ENCODE data around the gene NXNL1. TPM values are rescaled to one million over a fixed set of nuclear protein-coding genes. Genes with fewer than 3 reads are reported as not detected.
A peak's percentile ranks its signal among the peaks of the same experiment; 100 is the strongest.

NXNL1 gene
- total and polyA plus RNA-seq, 2 of the 4 experiments (the other 2 are of a cell fraction): not detected

DNA sequence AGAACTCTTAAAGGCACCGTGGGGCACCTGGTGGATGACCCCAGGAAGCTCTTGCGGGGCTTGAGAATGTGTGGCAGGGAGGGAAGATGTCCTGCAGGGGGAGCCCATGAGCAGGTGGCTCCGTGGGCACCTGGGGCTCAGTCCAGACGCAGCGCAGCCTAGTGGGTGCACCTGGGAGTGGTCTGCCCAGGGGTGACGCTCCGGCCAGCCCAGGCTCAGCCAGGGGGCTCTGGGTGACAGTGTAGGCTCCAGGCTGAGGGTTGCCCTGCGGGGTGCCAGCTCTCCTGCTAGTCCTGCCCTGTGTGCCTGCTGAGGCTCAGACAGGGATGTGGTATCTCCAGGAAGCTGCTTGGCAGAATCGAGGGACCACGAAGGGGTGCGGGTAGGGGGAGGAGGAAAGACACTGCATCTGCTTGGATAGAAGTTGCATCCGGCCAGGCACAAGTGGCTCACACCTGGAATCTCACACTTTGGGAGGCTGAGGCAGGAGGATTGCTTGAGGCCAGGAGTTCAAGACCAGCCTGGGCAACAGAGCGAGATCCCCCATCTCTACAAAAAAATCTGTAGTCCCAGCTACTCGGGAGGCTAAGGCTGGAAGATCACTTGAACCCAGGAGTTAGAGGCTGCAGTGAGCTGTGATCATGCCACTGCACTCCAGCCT, 35.7 kb upstream of the NXNL1 start:
- dilution Hi-C loops (cut with HindIII; ENCODE audit: low sequenced_read_pairs, unreplicated experiment): no loop called here
- peak overlapping the region; percentile 15 for H2AK9ac ChIP-seq (replicated peaks; ENCODE audit: low read depth, low read length, poor library complexity)
- no peak overlapping the region for H3K4ac ChIP-seq (ENCODE audit: low read depth, low read length)

More for the DNA sequence above, 35.7 kb upstream of the NXNL1 start:
- peaks cover 12% of the 10 kb centered on the region for H3K9me1 ChIP-seq (ENCODE audit: insufficient read depth, low read length)
- H4K5ac ChIP-seq (ENCODE audit: low read depth, low read length): no peak overlapping the region
- H2BK20ac ChIP-seq (ENCODE audit: low read depth, low read length): no peak overlapping the region
- H4K91ac ChIP-seq (ENCODE audit: insufficient read depth, low read depth, low read length): no peak overlapping the region
- peaks cover 9% of the 10 kb centered on the region for H3K4me1 ChIP-seq (ENCODE audit: control insufficient read depth, insufficient read depth, low read length)
- no peak overlapping the region for H3K23ac ChIP-seq (ENCODE audit: low read depth, low read length)
- peaks cover 19% of the 10 kb centered on the region for H3K36me3 ChIP-seq (ENCODE audit: control insufficient read depth, insufficient read depth, low read length)
- H4K20me1 ChIP-seq (ENCODE audit: insufficient read depth, low read length): peaks cover 24% of the 10 kb centered on the region; the same call in 1 of the 2 replicates
- intact Hi-C loops (cut with micrococcal nuclease): loop anchor here (10.0 kb wide), 1 partner anchor 268 kb away; no protein-coding TSS in a partner anchor
- peak overlapping the region; percentile 14 for H2AFZ ChIP-seq (replicated peaks; ENCODE audit: low read length, poor library complexity)
- ChIA-PET CTCF (interaction anchor here (0.6 to 1.5 kb wide), 10 partner anchors 9 to 270 kb away, joined by 3 to 4 read pairs (median 3); no protein-coding TSS in a partner anchor), POLR2A (ENCODE audit: unreplicated experiment) (no interaction called here)
- H3K14ac ChIP-seq (replicated peaks; ENCODE audit: low read depth, low read length): no peak overlapping the region
- DNase-seq (peak; percentile 52), ATAC-seq (ENCODE audit: low read depth) (peak; percentile 83)
- no peak overlapping the region for H3K18ac ChIP-seq (ENCODE audit: low read depth, low read length)
- WGBS, 2 experiments (ENCODE audit: extremely low coverage in 2 of 2, insufficient read length in 1 of 2): 40% methylated on average over 1 of the region's 14 CpGs; no CpG with 5 or more reads in 1 of the 2 experiments
- peaks cover 4 to 50% of the 10 kb centered on the region in 2 experiments; a peak in 2 of 4 replicates for H3K79me1 ChIP-seq (ENCODE audit: low read depth in 1 of 2, low read length in 2 of 2)
- H3K4me3 ChIP-seq (ENCODE audit: insufficient read depth, low read depth, low read length): no peak overlapping the region
- no peaks in the 10 kb centered on the region for H3K9me3 ChIP-seq (ENCODE audit: control insufficient read depth, insufficient read depth, low read length)
- no peak overlapping the region for H4K8ac ChIP-seq (ENCODE audit: low read depth in 2 of 2, low read length in 2 of 2)
- no peak overlapping the region for H2AK5ac ChIP-seq (ENCODE audit: low read depth, low read length)
- no peak overlapping the region for H3K27ac ChIP-seq (ENCODE audit: insufficient read depth, low read length)
- TF ChIP-seq MAZ (IDR thresholded peaks at IDR 0.05; ENCODE audit: borderline replicate concordance, low read depth, low read length) (peak; percentile 50; the same call in 1 of the 2 replicates), SMC3 (IDR thresholded peaks at IDR 0.05; ENCODE audit: low read depth, low read length) (peak; percentile 71), RAD21 (IDR thresholded peaks at IDR 0.05; ENCODE audit: low read length) (peak; percentile 64), CEBPB (IDR thresholded peaks at IDR 0.05; ENCODE audit: low read depth, low read length) (no peak), MXI1 (IDR thresholded peaks at IDR 0.05; ENCODE audit: borderline replicate concordance, low read depth, low read length) (no peak), RFX5 (IDR thresholded peaks at IDR 0.05; ENCODE audit: low read depth, low read length) (no peak), CHD1 (IDR thresholded peaks at IDR 0.05; ENCODE audit: low read depth, low read length) (no peak), BHLHE40 (IDR thresholded peaks at IDR 0.05; ENCODE audit: low read depth, low read length) (no peak)
- TF ChIP-seq, protein P1, sequence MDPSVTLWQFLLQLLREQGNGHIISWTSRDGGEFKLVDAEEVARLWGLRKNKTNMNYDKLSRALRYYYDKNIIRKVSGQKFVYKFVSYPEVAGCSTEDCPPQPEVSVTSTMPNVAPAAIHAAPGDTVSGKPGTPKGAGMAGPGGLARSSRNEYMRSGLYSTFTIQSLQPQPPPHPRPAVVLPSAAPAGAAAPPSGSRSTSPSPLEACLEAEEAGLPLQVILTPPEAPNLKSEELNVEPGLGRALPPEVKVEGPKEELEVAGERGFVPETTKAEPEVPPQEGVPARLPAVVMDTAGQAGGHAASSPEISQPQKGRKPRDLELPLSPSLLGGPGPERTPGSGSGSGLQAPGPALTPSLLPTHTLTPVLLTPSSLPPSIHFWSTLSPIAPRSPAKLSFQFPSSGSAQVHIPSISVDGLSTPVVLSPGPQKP (IDR thresholded peaks at IDR 0.05; ENCODE audit: borderline replicate concordance, low read depth, low read length): no peak
- TF ChIP-seq, protein P2, sequence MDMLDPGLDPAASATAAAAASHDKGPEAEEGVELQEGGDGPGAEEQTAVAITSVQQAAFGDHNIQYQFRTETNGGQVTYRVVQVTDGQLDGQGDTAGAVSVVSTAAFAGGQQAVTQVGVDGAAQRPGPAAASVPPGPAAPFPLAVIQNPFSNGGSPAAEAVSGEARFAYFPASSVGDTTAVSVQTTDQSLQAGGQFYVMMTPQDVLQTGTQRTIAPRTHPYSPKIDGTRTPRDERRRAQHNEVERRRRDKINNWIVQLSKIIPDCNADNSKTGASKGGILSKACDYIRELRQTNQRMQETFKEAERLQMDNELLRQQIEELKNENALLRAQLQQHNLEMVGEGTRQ (IDR thresholded peaks at IDR 0.05; ENCODE audit: low read depth, low read length): no peak
- TF ChIP-seq, protein P3, sequence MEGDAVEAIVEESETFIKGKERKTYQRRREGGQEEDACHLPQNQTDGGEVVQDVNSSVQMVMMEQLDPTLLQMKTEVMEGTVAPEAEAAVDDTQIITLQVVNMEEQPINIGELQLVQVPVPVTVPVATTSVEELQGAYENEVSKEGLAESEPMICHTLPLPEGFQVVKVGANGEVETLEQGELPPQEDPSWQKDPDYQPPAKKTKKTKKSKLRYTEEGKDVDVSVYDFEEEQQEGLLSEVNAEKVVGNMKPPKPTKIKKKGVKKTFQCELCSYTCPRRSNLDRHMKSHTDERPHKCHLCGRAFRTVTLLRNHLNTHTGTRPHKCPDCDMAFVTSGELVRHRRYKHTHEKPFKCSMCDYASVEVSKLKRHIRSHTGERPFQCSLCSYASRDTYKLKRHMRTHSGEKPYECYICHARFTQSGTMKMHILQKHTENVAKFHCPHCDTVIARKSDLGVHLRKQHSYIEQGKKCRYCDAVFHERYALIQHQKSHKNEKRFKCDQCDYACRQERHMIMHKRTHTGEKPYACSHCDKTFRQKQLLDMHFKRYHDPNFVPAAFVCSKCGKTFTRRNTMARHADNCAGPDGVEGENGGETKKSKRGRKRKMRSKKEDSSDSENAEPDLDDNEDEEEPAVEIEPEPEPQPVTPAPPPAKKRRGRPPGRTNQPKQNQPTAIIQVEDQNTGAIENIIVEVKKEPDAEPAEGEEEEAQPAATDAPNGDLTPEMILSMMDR (conservative IDR thresholded peaks at IDR 0.05; ENCODE audit: low read depth, low read length): peak; percentile 96
- H3K4me2 ChIP-seq (ENCODE audit: low read depth, low read length): no peak overlapping the region
- H2BK15ac ChIP-seq (ENCODE audit: low read depth, low read length): no peak overlapping the region
- in situ Hi-C loops (cut with MboI; ENCODE audit: low sequenced_read_pairs): no loop called here
- no TSS peak for BruUV-seq (replicated peaks)
- H3K56ac ChIP-seq (ENCODE audit: extremely low read depth, insufficient read depth, low read length): no peak overlapping the region
- no peak overlapping the region for H2BK5ac ChIP-seq (ENCODE audit: low read depth, low read length, poor library complexity, severe bottlenecking)
- H3K9ac ChIP-seq (ENCODE audit: low read depth, low read length): no peak overlapping the region
- H3K27me3 ChIP-seq (ENCODE audit: control insufficient read depth, insufficient read depth, low read length): no peaks in the 10 kb centered on the region
- no peak overlapping the region for H2BK120ac ChIP-seq (ENCODE audit: low read depth, low read length)

All from IMR-90 (cell line).